Common myeloid progenitor, CD34-positive (primary cell): Measurements from ENCODE around the gene CCNK.

Experiments
- CTCF ChIA-PET: fragments of 350-600 bp; sonication (Branson Sonifier 250); formaldehyde crosslinking; loops from one replicate; lab custom pipeline; 2021; ENCODE audit warnings: antibody characterized with exemption; lab: Charles Lee
- POLR2A ChIA-PET: fragments of 350-600 bp; sonication (Branson Sonifier 250); formaldehyde crosslinking; loops from one replicate; lab custom pipeline; 2021; ENCODE audit warnings: antibody characterized with exemption; lab: Charles Lee
- DNase-seq, 3 donors: peaks; one replicate each; pipeline versions ENCODE4 v3.0.0 to v3.0.0-alpha.2; 2013
- H3K27ac ChIP-seq, 2 experiments: 1 replicate in 1 of 2; 2 replicates in 1 of 2; pipeline ENCODE4 v1.7.0; 2013; ENCODE audit warnings: inconsistent platforms in 2 of 2, low read length in 2 of 2, mild to moderate bottlenecking in 2 of 2, low read depth in 1 of 2, moderate library complexity in 1 of 2; ENCODE audit not compliant: severe bottlenecking in 2 of 2, insufficient read depth in 1 of 2, poor library complexity in 1 of 2
- H3K27me3 ChIP-seq, 5 experiments: replicated peaks in 2 of 5; 1 replicate in 3 of 5; 2 replicates in 2 of 5; pipeline versions ENCODE4 v1.6.1 to v1.7.0; 2013; ENCODE audit warnings: low read length in 4 of 5, mild to moderate bottlenecking in 2 of 5, moderate library complexity in 2 of 5, inconsistent platforms in 1 of 5; ENCODE audit not compliant: insufficient read depth in 5 of 5, control insufficient read depth in 4 of 5
- H3K36me3 ChIP-seq, 4 experiments: 1 replicate in 2 of 4; 2 replicates in 2 of 4; pipeline versions ENCODE4 v1.6.1 to v1.7.0; 2013; ENCODE audit warnings: low read length in 3 of 4, control low read depth in 1 of 4, mild to moderate bottlenecking in 1 of 4; ENCODE audit not compliant: control insufficient read depth in 4 of 4, insufficient read depth in 4 of 4
- H3K4me1 ChIP-seq, 4 experiments: 1 replicate in 3 of 4; 2 replicates in 1 of 4; pipeline versions ENCODE4 v1.6.1 to v1.7.1; 2013; ENCODE audit warnings: low read length in 3 of 4, mild to moderate bottlenecking in 3 of 4, control low read depth in 1 of 4, inconsistent platforms in 1 of 4, moderate library complexity in 1 of 4; ENCODE audit not compliant: control insufficient read depth in 4 of 4, insufficient read depth in 4 of 4; ENCODE audit errors: control extremely low read depth in 1 of 4
- H3K4me3 ChIP-seq, 7 experiments: 1 replicate in 4 of 7; 2 replicates in 3 of 7; pipeline versions ENCODE4 v1.5.1 to v1.7.0; 2013; ENCODE audit warnings: mild to moderate bottlenecking in 7 of 7, low read length in 6 of 7, moderate library complexity in 6 of 7, inconsistent platforms in 2 of 7, low read depth in 2 of 7, control low read depth in 1 of 7; ENCODE audit not compliant: insufficient read depth in 4 of 7, control insufficient read depth in 1 of 7; ENCODE audit errors: extremely low read depth in 1 of 7
- H3K9me3 ChIP-seq, 5 experiments: 1 replicate in 4 of 5; 2 replicates in 1 of 5; pipeline versions ENCODE4 v1.6.1 to v1.7.1; 2013; ENCODE audit warnings: low read length in 4 of 5, mild to moderate bottlenecking in 2 of 5, inconsistent platforms in 1 of 5, low read depth in 1 of 5, moderate library complexity in 1 of 5; ENCODE audit not compliant: control insufficient read depth in 4 of 5, insufficient read depth in 2 of 5; ENCODE audit errors: control extremely low read depth in 1 of 5
- WGBS: methylation state at CpG from one replicate; pipeline ENCODE4 v1.1.5; 2013; ENCODE audit not compliant: insufficient coverage; 5-methylcytosine and 5-hydroxymethylcytosine counted together

Gene CCNK

GRCh38 chr14:99556134-99556791 is 75.1 kb downstream of the CCNK start:
- Histone ChIP-seq H3K4me1 (peaks cover 0 to 2% (median under 1%) of the 10 kb centered on the region in 4 experiments), H3K27ac (no peak overlapping the region), H3K36me3 (no peaks in the 10 kb centered on the region), H3K4me3 (no peak overlapping the region), H3K9me3 (no peaks in the 10 kb centered on the region), H3K27me3 (peaks cover 0 to 1% (median 0%) of the 10 kb centered on the region in 5 experiments)
- DNase-seq: no peak
- ChIA-PET CTCF (no interaction called here), POLR2A (no interaction called here)
- WGBS: 100% methylated on average over 7 of the region's 10 CpGs

- Histone ChIP-seq H3K4me3 (no peak overlapping the region), H3K27ac (no peak overlapping the region), H3K4me1 (peaks cover 0 to 6% (median 2%) of the 10 kb centered on the region in 4 experiments), H3K9me3 (no peaks in the 10 kb centered on the region), H3K27me3 (peaks cover 0 to 14% (median 3%) of the 10 kb centered on the region in 5 experiments), H3K36me3 (no peaks in the 10 kb centered on the region)
- no peak for DNase-seq
- ChIA-PET POLR2A (no interaction called here), CTCF (no interaction called here)
- WGBS: 88% methylated on average over 13 of the region's 16 CpGs
Measured at GRCh38 chr14:99559286-99559990, 78.2 kb downstream of the CCNK start.

GRCh38 chr14:99560403-99560802 is 79.2 kb downstream of the CCNK start:
- H3K27me3 ChIP-seq: peaks cover 0 to 18% (median 4%) of the 10 kb centered on the region in 5 experiments

DNA sequence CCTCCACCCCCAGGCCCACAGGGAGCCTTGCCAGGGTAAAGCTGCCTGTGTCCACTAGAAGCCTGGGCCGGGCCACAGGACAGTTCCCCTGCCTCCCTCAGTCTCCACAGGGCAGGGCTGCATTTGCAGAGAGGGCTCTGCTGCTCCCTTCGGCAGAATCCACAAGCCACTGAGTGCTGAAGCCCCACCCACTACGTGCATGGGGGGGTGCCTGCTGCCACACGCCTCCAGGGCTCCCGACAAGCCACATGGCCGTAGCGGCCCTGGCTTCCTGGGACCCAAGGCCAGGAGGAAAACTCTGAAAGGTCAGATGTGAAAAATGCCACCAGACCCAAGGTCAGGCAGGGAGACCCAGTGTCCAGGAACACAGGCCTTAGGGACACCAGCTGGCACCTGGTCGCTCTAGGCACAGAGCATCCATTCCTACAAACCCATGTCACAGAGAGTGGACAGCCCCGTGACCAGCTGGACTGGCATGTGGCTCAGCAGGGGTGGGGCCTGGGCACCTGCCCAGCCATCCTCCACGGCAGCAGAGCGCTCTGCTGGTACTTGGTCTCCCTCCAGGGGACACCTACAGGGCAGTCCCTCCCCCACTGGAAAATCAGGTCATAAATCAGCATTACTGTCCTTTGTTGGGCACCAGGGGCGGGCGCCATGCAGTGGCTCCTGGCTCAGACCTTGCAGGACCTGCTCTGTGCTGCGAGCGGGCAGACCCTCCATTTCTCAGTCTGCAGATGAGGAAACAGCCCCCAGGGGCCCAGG is 79.9 kb downstream of the CCNK start:
- CTCF ChIA-PET: interaction anchor here (0.8 kb wide), 1 partner anchor 44 kb away, joined by 3 read pairs; no protein-coding TSS in a partner anchor
- peaks cover 0 to 6% (median 2%) of the 10 kb centered on the region in 4 experiments for H3K4me1 ChIP-seq

More at GRCh38 chr14:99560403-99560802, 79.2 kb downstream of the CCNK start:
- WGBS: 92% methylated on average over 10 of the region's 13 CpGs
- no peaks in the 10 kb centered on the region for H3K9me3 ChIP-seq
- POLR2A ChIA-PET: no interaction called here
- H3K27ac ChIP-seq: no peak overlapping the region
- peaks cover 0 to 6% (median 2%) of the 10 kb centered on the region in 4 experiments for H3K4me1 ChIP-seq
- H3K36me3 ChIP-seq: no peaks in the 10 kb centered on the region
- no peak overlapping the region for H3K4me3 ChIP-seq
- no peak for DNase-seq
- CTCF ChIA-PET: no interaction called here

GRCh38 chr14:99561864-99562263 is 80.7 kb downstream of the CCNK start:
- H3K27me3 ChIP-seq: peaks cover 0 to 31% (median 6%) of the 10 kb centered on the region in 5 experiments
- H3K4me3 ChIP-seq: no peak overlapping the region
- peaks cover 0 to 6% (median 2%) of the 10 kb centered on the region in 4 experiments for H3K4me1 ChIP-seq
- CTCF ChIA-PET: interaction anchor here (0.8 to 1.5 kb wide), 2 partner anchors 14 to 43 kb away, joined by 3 read pairs; no protein-coding TSS in a partner anchor
- WGBS: 85% methylated on average over 9 of the region's 10 CpGs
- no peak overlapping the region for H3K27ac ChIP-seq
- H3K9me3 ChIP-seq: no peaks in the 10 kb centered on the region
- no peak for DNase-seq
- H3K36me3 ChIP-seq: no peaks in the 10 kb centered on the region
- POLR2A ChIA-PET: no interaction called here

More for the DNA sequence above, 79.9 kb downstream of the CCNK start:
- Histone ChIP-seq H3K9me3 (no peaks in the 10 kb centered on the region), H3K36me3 (no peaks in the 10 kb centered on the region), H3K27me3 (peaks cover 0 to 23% (median 6%) of the 10 kb centered on the region in 5 experiments), H3K27ac (no peak overlapping the region), H3K4me3 (no peak overlapping the region)
- DNase-seq: no peak
- 82% methylated on average over 14 of the region's 15 CpGs for WGBS
- POLR2A ChIA-PET: no interaction called here
